ENCODE results near the gene KAT14. TPM values are rescaled to one million over a fixed set of nuclear protein-coding genes. Genes with fewer than 3 reads are reported as not detected.

Gene KAT14
- total RNA-seq, 3 donors from 2014 or later = 11.1 to 17.4 (median 14.9) TPM

- no peak for DNase-seq (ENCODE audit: low spot score in 2 of 2)
- H3K4me1 ChIP-seq = peaks cover 5 to 6% of the 10 kb centered on the region in 2 donors
- H3K9me3 ChIP-seq = no peaks in the 10 kb centered on the region
- TF ChIP-seq POLR2AphosphoS5 (IDR thresholded peaks at IDR 0.05) (no peak), CTCF (IDR thresholded peaks at IDR 0.05) (no peak), POLR2A (IDR thresholded peaks at IDR 0.05) (no peak)
- H3K27me3 ChIP-seq = no peaks in the 10 kb centered on the region
- H3K36me3 ChIP-seq = no peaks in the 10 kb centered on the region
- H3K4me3 ChIP-seq = no peak overlapping the region
- no peak overlapping the region for H3K27ac ChIP-seq
- intact Hi-C loops (cut with DNase I; ENCODE audit: low total_unique reads) = no loop called here
These were observed 3.7 kb upstream of the KAT14 start for GRCh38 chr20:18133962-18134361.

GRCh38 chr20:18138266-18138582, 561 bp downstream of the KAT14 start:
- Histone ChIP-seq H3K4me1 (peaks cover 10 to 16% of the 10 kb centered on the region in 2 donors), H3K9me3 (no peaks in the 10 kb centered on the region), H3K36me3 (no peaks in the 10 kb centered on the region), H3K4me3 (peak overlapping the region; percentile 83 to 97 (median 94)), H3K27me3 (no peaks in the 10 kb centered on the region), H3K27ac (peak overlapping the region; percentile 91 to 94)
- TF ChIP-seq POLR2A (IDR thresholded peaks at IDR 0.05) = no peak
- no peak for TF ChIP-seq CTCF (IDR thresholded peaks at IDR 0.05)
- no peak for TF ChIP-seq POLR2AphosphoS5 (IDR thresholded peaks at IDR 0.05)
- no peak for DNase-seq (ENCODE audit: low spot score in 2 of 2)
- intact Hi-C loops (cut with DNase I; ENCODE audit: low total_unique reads) = no loop called here

- Histone ChIP-seq H3K4me3 (peak overlapping the region; percentile 83 to 97 (median 94)), H3K27me3 (no peaks in the 10 kb centered on the region), H3K9me3 (no peaks in the 10 kb centered on the region), H3K36me3 (no peaks in the 10 kb centered on the region), H3K4me1 (peaks cover 10 to 16% of the 10 kb centered on the region in 2 donors), H3K27ac (peak overlapping the region; percentile 91 to 94)
- no peak for DNase-seq (ENCODE audit: low spot score in 2 of 2)
- TF ChIP-seq POLR2A (IDR thresholded peaks at IDR 0.05) = no peak
- TF ChIP-seq CTCF (IDR thresholded peaks at IDR 0.05) = no peak
- no peak for TF ChIP-seq POLR2AphosphoS5 (IDR thresholded peaks at IDR 0.05)
- intact Hi-C loops (cut with DNase I; ENCODE audit: low total_unique reads) = no loop called here
These were observed 1.2 kb downstream of the KAT14 start for GRCh38 chr20:18138639-18139583.

GRCh38 chr20:18139832-18140231, 2.2 kb downstream of the KAT14 start:
- Histone ChIP-seq H3K4me1 (peaks cover 10 to 16% of the 10 kb centered on the region in 2 donors), H3K27me3 (no peaks in the 10 kb centered on the region), H3K4me3 (no peak overlapping the region), H3K27ac (no peak overlapping the region), H3K36me3 (no peaks in the 10 kb centered on the region), H3K9me3 (no peaks in the 10 kb centered on the region)
- intact Hi-C loops (cut with DNase I; ENCODE audit: low total_unique reads) = no loop called here
- DNase-seq (ENCODE audit: low spot score in 2 of 2) = no peak
- TF ChIP-seq CTCF (IDR thresholded peaks at IDR 0.05) (no peak), POLR2AphosphoS5 (IDR thresholded peaks at IDR 0.05) (no peak), POLR2A (IDR thresholded peaks at IDR 0.05) (no peak)

GRCh38 chr20:18144541-18145099, 7.0 kb downstream of the KAT14 start:
- no peaks in the 10 kb centered on the region for H3K36me3 ChIP-seq
- DNase-seq (ENCODE audit: low spot score in 2 of 2) = no peak
- H3K4me3 ChIP-seq = no peak overlapping the region
- no peak for TF ChIP-seq POLR2AphosphoS5 (IDR thresholded peaks at IDR 0.05)
- TF ChIP-seq POLR2A (IDR thresholded peaks at IDR 0.05) = no peak
- no peak for TF ChIP-seq CTCF (IDR thresholded peaks at IDR 0.05)
- no peaks in the 10 kb centered on the region for H3K27me3 ChIP-seq
- peaks cover 0 to 5% of the 10 kb centered on the region in 2 donors for H3K4me1 ChIP-seq
- intact Hi-C loops (cut with DNase I; ENCODE audit: low total_unique reads) = no loop called here
- H3K9me3 ChIP-seq = no peaks in the 10 kb centered on the region
- H3K27ac ChIP-seq = no peak overlapping the region

Data from breast epithelium (tissue), 4 donors.